Liver (tissue), 9 donors: Measurements from ENCODE around the gene PUSL1. TPM values are rescaled to one million over a fixed set of nuclear protein-coding genes. Genes with fewer than 3 reads are reported as not detected.
A peak's percentile ranks its signal among the peaks of the same experiment; 100 is the strongest.

Experiments used
- DNase-seq: peaks from one replicate; pipeline ENCODE4 v3.0.0-alpha.2; 2017; ENCODE audit warnings: low spot score
- H3K27ac ChIP-seq, 2 donors: one replicate each; pipeline ENCODE4 v1.7.0; 2013; ENCODE audit warnings: inconsistent platforms in 2 of 2, low read length in 2 of 2, control low read depth in 1 of 2, low read depth in 1 of 2, mild to moderate bottlenecking in 1 of 2
- H3K27me3 ChIP-seq, 4 donors: one replicate each; pipeline versions ENCODE4 v1.6.1 to v1.7.0; 2013; ENCODE audit warnings: low read length in 3 of 4, inconsistent platforms in 1 of 4, mild to moderate bottlenecking in 1 of 4, moderate library complexity in 1 of 4; ENCODE audit not compliant: control insufficient read depth in 4 of 4, insufficient read depth in 4 of 4
- H3K36me3 ChIP-seq, 4 donors: one replicate each; pipeline versions ENCODE4 v1.6.1 to v1.7.0; 2013; ENCODE audit warnings: low read length in 3 of 4, mild to moderate bottlenecking in 3 of 4, low read depth in 1 of 4, moderate library complexity in 1 of 4; ENCODE audit not compliant: control insufficient read depth in 4 of 4, insufficient read depth in 3 of 4
- H3K4me1 ChIP-seq, 4 donors: one replicate each; pipeline versions ENCODE4 v1.6.1 to v1.7.0; 2013; ENCODE audit warnings: low read length in 3 of 4, mild to moderate bottlenecking in 3 of 4, moderate library complexity in 1 of 4; ENCODE audit not compliant: control insufficient read depth in 4 of 4, insufficient read depth in 4 of 4
- H3K4me3 ChIP-seq, 3 donors: one replicate each; pipeline versions ENCODE4 v1.6.1 to v1.7.0; 2013; ENCODE audit warnings: low read length in 3 of 3, control low read depth in 1 of 3, low read depth in 1 of 3, mild to moderate bottlenecking in 1 of 3
- H3K9ac ChIP-seq, 2 donors: one replicate each; pipeline ENCODE4 v1.7.0; 2013; ENCODE audit warnings: low read length in 2 of 2, mild to moderate bottlenecking in 2 of 2, moderate library complexity in 2 of 2, control low read depth in 1 of 2, low read depth in 1 of 2
- H3K9me3 ChIP-seq, 4 donors: one replicate each; pipeline versions ENCODE4 v1.6.1 to v1.7.0; 2013; ENCODE audit warnings: low read length in 3 of 4; ENCODE audit not compliant: control insufficient read depth in 4 of 4
- ATF3 ChIP-seq: IDR thresholded peaks from 2 replicates; pipeline ENCODE4 v1.6.1; 2016; ENCODE audit warnings: antibody characterized with exemption
- FOXA1 ChIP-seq: IDR thresholded peaks from 2 replicates; pipeline ENCODE4 v1.6.1; 2016; ENCODE audit warnings: antibody characterized with exemption
- FOXA2 ChIP-seq: IDR thresholded peaks from 2 replicates; pipeline ENCODE4 v1.6.1; 2016; ENCODE audit warnings: antibody characterized with exemption
- GABPA ChIP-seq, 2 donors: IDR thresholded peaks in 1 of 2; conservative IDR thresholded peaks in 1 of 2; 2 replicates each; pipeline ENCODE4 v1.6.1; 2016; ENCODE audit warnings: antibody characterized with exemption in 2 of 2, mild to moderate bottlenecking in 1 of 2, moderate library complexity in 1 of 2
- HNF4A ChIP-seq, 2 donors: conservative IDR thresholded peaks; 2 replicates each; pipeline ENCODE4 v1.6.1; 2016; ENCODE audit warnings: antibody characterized with exemption in 2 of 2, mild to moderate bottlenecking in 2 of 2
- HNF4G ChIP-seq: IDR thresholded peaks from 2 replicates; pipeline ENCODE4 v1.6.1; 2016; ENCODE audit warnings: antibody characterized with exemption
- JUND ChIP-seq, 2 donors: IDR thresholded peaks; 2 replicates each; pipeline ENCODE4 v1.6.1; 2016; ENCODE audit warnings: antibody characterized with exemption in 2 of 2
- MAX ChIP-seq: IDR thresholded peaks from 2 replicates; pipeline ENCODE4 v1.6.1; 2016; ENCODE audit warnings: antibody characterized with exemption
- NR2F2 ChIP-seq: IDR thresholded peaks from 2 replicates; pipeline ENCODE4 v1.6.1; 2016; ENCODE audit warnings: antibody characterized with exemption
- RXRA ChIP-seq, 2 donors: IDR thresholded peaks; 2 replicates each; pipeline ENCODE4 v1.6.1; 2017 to 2018; ENCODE audit warnings: antibody characterized with exemption in 2 of 2, mild to moderate bottlenecking in 1 of 2
- SP1 ChIP-seq: IDR thresholded peaks from 2 replicates; pipeline ENCODE4 v1.6.1; 2018; ENCODE audit warnings: antibody characterized with exemption, mild to moderate bottlenecking
- TAF1 ChIP-seq: conservative IDR thresholded peaks from 2 replicates; pipeline ENCODE4 v1.6.1; 2016; ENCODE audit warnings: antibody characterized with exemption, mild to moderate bottlenecking
- YY1 ChIP-seq: IDR thresholded peaks from 2 replicates; pipeline ENCODE4 v1.6.1; 2016; ENCODE audit warnings: antibody characterized with exemption, mild to moderate bottlenecking
- WGBS: extraction: QIAGEN DNeasy Blood & Tissue Kit; methylation state at CpG from one replicate; pipeline ENCODE4 v1.1.7; 2013; 5-methylcytosine and 5-hydroxymethylcytosine counted together
- polyA plus RNA-seq, 2 donors: library from polyadenylated mRNA; stranded (reverse) in 1 of 2; unstranded in 1 of 2; fragments of 200-250 nt in 1 of 2; fragments of >200 nt in 1 of 2; fragmentation: Nextera tagmentation in 1 of 2; extraction: Ambion mirVana in 1 of 2; gene quantifications; one replicate each; pipeline versions ENCODE4 v1.2.1 to v1.2.3, GENCODE V29; 2013 to 2015
- total RNA-seq, 2 donors: library from RNA; depleted of rRNA; stranded (reverse); fragments of >200 nt; gene quantifications; one replicate each; pipeline ENCODE4 v1.2.3, GENCODE V29; 2014
- TF ChIP-seq, protein P1 (sequence below): IDR thresholded peaks from 2 replicates; pipeline ENCODE4 v1.6.1; 2016; ENCODE audit warnings: antibody characterized with exemption
- TF ChIP-seq, protein P2 (sequence below): fragments of 150-350 bp; IDR thresholded peaks from 2 replicates; pipeline ENCODE4 v1.5.1; 2017; ENCODE audit warnings: improper control_type of control experiment, low read depth, low read length; ENCODE audit not compliant: missing input control
- donor health status: healthy.
- donor health status: healthy.
- donor health status: healthy.
- donor health status: healthy.
- donor health status: healthy.

The PUSL1 gene
- total and polyA plus RNA-seq, 4 donors = 9.3 to 14.9 (median 10.3) TPM

- Histone ChIP-seq H3K9ac (no peak overlapping the region), H3K4me1 (peaks cover 9 to 19% (median 16%) of the 10 kb centered on the region in 4 donors), H3K4me3 (no peak overlapping the region), H3K27ac (peak overlapping the region; percentile 38 to 71), H3K9me3 (no peaks in the 10 kb centered on the region), H3K36me3 (no peaks in the 10 kb centered on the region), H3K27me3 (no peaks in the 10 kb centered on the region)
- WGBS = 80% methylated on average over 21 of the region's 21 CpGs
- no peak for DNase-seq
- TF ChIP-seq GABPA (IDR thresholded peaks at IDR 0.05 in 1 of 2, conservative IDR thresholded peaks at IDR 0.05 in 1 of 2) (no peak), NR2F2 (no peak), FOXA2 (no peak), RXRA (IDR thresholded peaks at IDR 0.05) (no peak), ATF3 (no peak), YY1 (no peak), FOXA1 (no peak), JUND (IDR thresholded peaks at IDR 0.05) (no peak), MAX (no peak), HNF4A (conservative IDR thresholded peaks at IDR 0.05) (no peak), HNF4G (no peak), SP1 (no peak), TAF1 (no peak)
- TF ChIP-seq, protein P1, sequence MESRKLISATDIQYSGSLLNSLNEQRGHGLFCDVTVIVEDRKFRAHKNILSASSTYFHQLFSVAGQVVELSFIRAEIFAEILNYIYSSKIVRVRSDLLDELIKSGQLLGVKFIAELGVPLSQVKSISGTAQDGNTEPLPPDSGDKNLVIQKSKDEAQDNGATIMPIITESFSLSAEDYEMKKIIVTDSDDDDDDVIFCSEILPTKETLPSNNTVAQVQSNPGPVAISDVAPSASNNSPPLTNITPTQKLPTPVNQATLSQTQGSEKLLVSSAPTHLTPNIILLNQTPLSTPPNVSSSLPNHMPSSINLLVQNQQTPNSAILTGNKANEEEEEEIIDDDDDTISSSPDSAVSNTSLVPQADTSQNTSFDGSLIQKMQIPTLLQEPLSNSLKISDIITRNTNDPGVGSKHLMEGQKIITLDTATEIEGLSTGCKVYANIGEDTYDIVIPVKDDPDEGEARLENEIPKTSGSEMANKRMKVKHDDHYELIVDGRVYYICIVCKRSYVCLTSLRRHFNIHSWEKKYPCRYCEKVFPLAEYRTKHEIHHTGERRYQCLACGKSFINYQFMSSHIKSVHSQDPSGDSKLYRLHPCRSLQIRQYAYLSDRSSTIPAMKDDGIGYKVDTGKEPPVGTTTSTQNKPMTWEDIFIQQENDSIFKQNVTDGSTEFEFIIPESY = no peak
- TF ChIP-seq, protein P2, sequence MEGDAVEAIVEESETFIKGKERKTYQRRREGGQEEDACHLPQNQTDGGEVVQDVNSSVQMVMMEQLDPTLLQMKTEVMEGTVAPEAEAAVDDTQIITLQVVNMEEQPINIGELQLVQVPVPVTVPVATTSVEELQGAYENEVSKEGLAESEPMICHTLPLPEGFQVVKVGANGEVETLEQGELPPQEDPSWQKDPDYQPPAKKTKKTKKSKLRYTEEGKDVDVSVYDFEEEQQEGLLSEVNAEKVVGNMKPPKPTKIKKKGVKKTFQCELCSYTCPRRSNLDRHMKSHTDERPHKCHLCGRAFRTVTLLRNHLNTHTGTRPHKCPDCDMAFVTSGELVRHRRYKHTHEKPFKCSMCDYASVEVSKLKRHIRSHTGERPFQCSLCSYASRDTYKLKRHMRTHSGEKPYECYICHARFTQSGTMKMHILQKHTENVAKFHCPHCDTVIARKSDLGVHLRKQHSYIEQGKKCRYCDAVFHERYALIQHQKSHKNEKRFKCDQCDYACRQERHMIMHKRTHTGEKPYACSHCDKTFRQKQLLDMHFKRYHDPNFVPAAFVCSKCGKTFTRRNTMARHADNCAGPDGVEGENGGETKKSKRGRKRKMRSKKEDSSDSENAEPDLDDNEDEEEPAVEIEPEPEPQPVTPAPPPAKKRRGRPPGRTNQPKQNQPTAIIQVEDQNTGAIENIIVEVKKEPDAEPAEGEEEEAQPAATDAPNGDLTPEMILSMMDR = no peak
Observed at GRCh38 chr1:1280782-1281481, 27.5 kb upstream of the PUSL1 start.

GRCh38 chr1:1281533-1282321 lies 26.7 kb upstream of the PUSL1 start:
- Histone ChIP-seq H3K4me3 (no peak overlapping the region), H3K9ac (no peak overlapping the region), H3K27ac (peak overlapping the region; percentile 38 to 71), H3K4me1 (peaks cover 9 to 19% (median 16%) of the 10 kb centered on the region in 4 donors), H3K9me3 (no peaks in the 10 kb centered on the region), H3K27me3 (no peaks in the 10 kb centered on the region), H3K36me3 (no peaks in the 10 kb centered on the region)
- 24% methylated on average over 26 of the region's 26 CpGs for WGBS
- peak; percentile 74 for DNase-seq
- TF ChIP-seq MAX (no peak), NR2F2 (no peak), SP1 (peak; percentile 85), GABPA (IDR thresholded peaks at IDR 0.05 in 1 of 2, conservative IDR thresholded peaks at IDR 0.05 in 1 of 2) (peak in 1 of 2 donors; percentile 63), RXRA (IDR thresholded peaks at IDR 0.05) (peak; percentile 64 to 75), HNF4A (conservative IDR thresholded peaks at IDR 0.05) (peak; percentile 88 to 94)
